Tibial nerve (tissue), 4 donors: ENCODE results near the gene TMC2. TPM values are rescaled to one million over a fixed set of nuclear protein-coding genes. Genes with fewer than 3 reads are reported as not detected.
A peak's percentile ranks its signal among the peaks of the same experiment; 100 is the strongest.

Experiments used
- DNase-seq, 2 donors: peaks; one replicate each; pipeline ENCODE4 v3.0.0-alpha.2; 2019; ENCODE audit warnings: low spot score in 2 of 2
- H3K27ac ChIP-seq, 4 donors: fragments of 200-600 bp; sonication (generic) in 3 of 4; one replicate each; pipeline ENCODE4 v1.5.1; 2017 to 2019; ENCODE audit warnings: mild to moderate bottlenecking in 1 of 4
- H3K27me3 ChIP-seq, 2 donors: fragments of 200-600 bp; sonication (generic) in 1 of 2; one replicate each; pipeline versions ENCODE4 v1.5.1 to v1.6.0; 2017 to 2019
- H3K36me3 ChIP-seq, 3 donors: fragments of 200-600 bp; sonication (generic); one replicate each; pipeline ENCODE4 v1.5.1; 2018 to 2019
- H3K4me1 ChIP-seq, 4 donors: fragments of 200-600 bp; sonication (generic) in 3 of 4; one replicate each; pipeline ENCODE4 v1.5.1; 2017 to 2019
- H3K4me3 ChIP-seq, 4 donors: fragments of 200-600 bp; sonication (generic) in 3 of 4; one replicate each; pipeline ENCODE4 v1.5.1; 2017 to 2019; ENCODE audit warnings: mild to moderate bottlenecking in 1 of 4, moderate library complexity in 1 of 4
- H3K9me3 ChIP-seq, 4 donors: fragments of 200-600 bp; sonication (generic) in 3 of 4; one replicate each; pipeline ENCODE4 v1.5.1; 2017 to 2019
- EP300 ChIP-seq, 2 donors: sonication (generic); formaldehyde crosslinking; IDR thresholded peaks; one replicate each; pipeline ENCODE4 v1.6.1; 2017; ENCODE audit warnings: antibody characterized with exemption in 2 of 2, mild to moderate bottlenecking in 1 of 2
- POLR2A ChIP-seq, 2 donors: fragments of 450-650 bp; IDR thresholded peaks; one replicate each; pipeline ENCODE4 v1.6.1; 2017; ENCODE audit warnings: antibody characterized with exemption in 2 of 2, mild to moderate bottlenecking in 2 of 2, moderate library complexity in 2 of 2
- WGBS, 2 donors: methylation state at CpG; one replicate each; pipeline ENCODE4 v1.1.5; 2018; 5-methylcytosine and 5-hydroxymethylcytosine counted together
- total RNA-seq, 4 donors: library from RNA; depleted of rRNA; stranded (reverse); fragments of >200 nt; gene quantifications; one replicate each; pipeline ENCODE4 v1.1.0, GENCODE V29; 2016
- TF ChIP-seq, protein P1 (sequence below), 5 experiments: fragments of 200-600 bp in 3 of 5; fragments of 450-650 bp in 2 of 5; sonication (generic) in 3 of 5; IDR thresholded peaks; one replicate each; pipeline ENCODE4 v1.5.1; 2016 to 2019; ENCODE audit warnings: antibody characterized with exemption in 5 of 5, mild to moderate bottlenecking in 3 of 5, moderate library complexity in 2 of 5

Gene TMC2
- total RNA-seq, 4 donors from 2014 or later: 0.21 to 0.59 (median 0.26) TPM

DNA sequence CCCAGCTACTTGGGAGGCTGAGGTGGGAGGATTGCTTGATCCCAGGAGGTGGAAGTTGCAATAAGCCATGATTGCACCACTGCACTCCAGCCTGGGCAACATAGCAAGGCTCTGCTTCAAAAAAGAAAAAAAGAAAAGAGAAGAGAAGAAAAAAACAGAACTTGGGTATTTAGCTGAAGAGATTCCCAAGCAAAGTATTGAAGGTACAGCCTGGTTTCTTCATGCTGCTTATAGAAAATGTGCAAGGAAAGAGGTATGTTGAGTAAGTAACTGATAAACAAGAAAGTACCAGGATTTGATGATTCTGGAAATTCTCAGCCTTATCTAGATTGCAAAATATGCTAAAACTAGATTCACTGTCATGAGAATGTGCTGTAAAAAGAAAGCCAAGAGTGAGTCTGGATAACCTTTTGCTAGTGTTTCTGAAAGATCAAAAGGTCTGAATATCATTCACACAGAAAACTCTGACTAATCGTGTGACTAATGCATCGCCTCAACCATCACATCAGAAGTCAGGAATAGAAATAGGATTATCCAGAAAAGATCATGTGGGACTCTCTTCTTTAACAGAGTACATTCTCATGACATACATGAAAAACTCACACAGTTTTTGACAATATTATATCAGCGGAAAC is 83.7 kb downstream of the TMC2 start:
- Histone ChIP-seq H3K36me3 (no peaks in the 10 kb centered on the region), H3K9me3 (peaks cover 0 to 5% (median 0%) of the 10 kb centered on the region in 4 donors), H3K27me3 (no peaks in the 10 kb centered on the region), H3K4me3 (no peak overlapping the region), H3K27ac (no peak overlapping the region), H3K4me1 (no peaks in the 10 kb centered on the region)
- WGBS, 2 donors: 86 to 89% methylated on average over 3 of the region's 3 CpGs
- DNase-seq: no peak
- TF ChIP-seq POLR2A (IDR thresholded peaks at IDR 0.05) (no peak), EP300 (IDR thresholded peaks at IDR 0.05) (no peak)
- TF ChIP-seq, protein P1, sequence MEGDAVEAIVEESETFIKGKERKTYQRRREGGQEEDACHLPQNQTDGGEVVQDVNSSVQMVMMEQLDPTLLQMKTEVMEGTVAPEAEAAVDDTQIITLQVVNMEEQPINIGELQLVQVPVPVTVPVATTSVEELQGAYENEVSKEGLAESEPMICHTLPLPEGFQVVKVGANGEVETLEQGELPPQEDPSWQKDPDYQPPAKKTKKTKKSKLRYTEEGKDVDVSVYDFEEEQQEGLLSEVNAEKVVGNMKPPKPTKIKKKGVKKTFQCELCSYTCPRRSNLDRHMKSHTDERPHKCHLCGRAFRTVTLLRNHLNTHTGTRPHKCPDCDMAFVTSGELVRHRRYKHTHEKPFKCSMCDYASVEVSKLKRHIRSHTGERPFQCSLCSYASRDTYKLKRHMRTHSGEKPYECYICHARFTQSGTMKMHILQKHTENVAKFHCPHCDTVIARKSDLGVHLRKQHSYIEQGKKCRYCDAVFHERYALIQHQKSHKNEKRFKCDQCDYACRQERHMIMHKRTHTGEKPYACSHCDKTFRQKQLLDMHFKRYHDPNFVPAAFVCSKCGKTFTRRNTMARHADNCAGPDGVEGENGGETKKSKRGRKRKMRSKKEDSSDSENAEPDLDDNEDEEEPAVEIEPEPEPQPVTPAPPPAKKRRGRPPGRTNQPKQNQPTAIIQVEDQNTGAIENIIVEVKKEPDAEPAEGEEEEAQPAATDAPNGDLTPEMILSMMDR (IDR thresholded peaks at IDR 0.05): no peak

DNA sequence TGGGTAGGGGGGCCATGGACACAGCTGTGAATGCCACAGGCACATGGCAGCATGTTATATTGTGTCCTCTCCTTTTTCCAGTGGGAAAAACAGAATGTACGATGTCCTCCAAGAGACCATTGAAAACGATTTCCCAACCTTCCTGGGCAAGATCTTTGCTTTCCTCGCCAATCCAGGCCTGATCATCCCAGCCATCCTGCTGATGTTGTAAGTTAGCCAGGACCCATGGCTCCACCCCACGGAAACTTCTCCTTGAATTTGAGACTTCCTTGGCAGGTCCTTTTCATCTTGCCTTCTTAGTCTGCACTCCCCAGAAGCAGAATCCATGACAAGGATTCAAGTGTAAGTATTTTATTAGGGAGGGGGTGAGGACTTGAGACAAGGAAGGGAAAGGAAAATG is 87.8 kb downstream of the TMC2 start:
- Histone ChIP-seq H3K27ac (no peak overlapping the region), H3K27me3 (no peaks in the 10 kb centered on the region), H3K36me3 (no peaks in the 10 kb centered on the region), H3K9me3 (peaks cover 0 to 17% (median 0%) of the 10 kb centered on the region in 4 donors), H3K4me3 (no peak overlapping the region), H3K4me1 (no peaks in the 10 kb centered on the region)
- WGBS, 2 donors: 68 to 75% methylated on average over 4 of the region's 4 CpGs
- DNase-seq: peak in 1 of 2 donors; percentile 32
- TF ChIP-seq, protein P1 (IDR thresholded peaks at IDR 0.05): no peak
- TF ChIP-seq POLR2A (IDR thresholded peaks at IDR 0.05): no peak
- peak in 1 of 2 donors; percentile 33 for TF ChIP-seq EP300 (IDR thresholded peaks at IDR 0.05)

DNA sequence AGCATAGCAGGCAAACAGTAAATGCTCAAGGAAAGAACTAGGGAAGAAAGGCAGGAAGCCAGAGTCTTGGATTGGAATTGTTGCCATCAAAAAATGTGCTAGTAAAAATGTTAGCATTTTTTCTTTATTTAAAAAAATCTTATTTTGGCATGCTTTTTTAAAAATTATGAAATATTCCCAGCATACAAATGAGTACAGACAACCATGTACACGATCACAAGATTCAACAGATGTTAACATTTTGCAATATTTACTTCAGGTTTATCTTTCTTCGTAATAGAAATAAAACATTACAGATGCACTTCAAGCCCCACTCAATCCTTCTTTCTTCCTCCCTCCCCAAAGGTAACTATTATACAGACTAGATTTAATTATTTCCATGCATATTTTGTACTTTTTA is 88.7 kb downstream of the TMC2 start:
- Histone ChIP-seq H3K4me3 (no peak overlapping the region), H3K36me3 (no peaks in the 10 kb centered on the region), H3K27ac (no peak overlapping the region), H3K9me3 (peaks cover 0 to 18% (median 0%) of the 10 kb centered on the region in 4 donors), H3K4me1 (no peaks in the 10 kb centered on the region), H3K27me3 (no peaks in the 10 kb centered on the region)
- 61 to 83% methylated on average over 2 of the region's 2 CpGs for WGBS, 2 donors
- TF ChIP-seq EP300 (IDR thresholded peaks at IDR 0.05): no peak
- TF ChIP-seq, protein P1 (IDR thresholded peaks at IDR 0.05): no peak
- TF ChIP-seq POLR2A (IDR thresholded peaks at IDR 0.05): no peak
- DNase-seq: no peak

DNA sequence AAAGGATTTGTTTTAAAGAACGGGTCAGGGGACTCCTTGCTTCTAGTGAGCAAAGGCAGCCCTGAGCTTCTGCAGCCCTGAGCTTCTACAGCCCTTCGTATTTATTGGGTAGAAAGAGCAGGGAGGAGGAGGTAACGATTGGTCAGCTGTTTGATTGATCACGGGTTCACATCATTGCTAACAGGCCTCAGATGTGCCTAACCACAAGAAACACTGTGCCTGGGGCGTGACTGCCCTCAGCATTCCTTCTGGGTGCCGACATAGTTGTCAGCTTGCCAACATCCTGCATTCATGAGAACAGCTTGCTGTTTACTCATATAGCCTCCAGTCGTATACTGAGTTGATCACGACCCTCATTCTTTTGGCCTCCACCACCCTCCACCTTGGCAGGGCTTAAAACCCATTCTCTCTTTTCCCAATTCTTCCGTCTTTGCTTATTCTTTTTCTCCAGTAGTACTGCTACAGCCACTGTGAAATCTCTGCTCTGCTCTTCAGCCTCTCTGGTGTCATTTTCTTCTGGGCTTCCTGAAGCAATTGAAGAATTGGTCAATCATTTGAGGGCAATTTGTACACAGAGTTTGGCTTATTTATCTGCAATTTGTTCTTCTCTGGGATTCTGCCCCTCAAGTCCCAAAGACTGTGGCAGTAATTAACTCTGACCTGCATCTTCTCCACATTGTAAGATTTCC is 90.6 kb downstream of the TMC2 start:
- Histone ChIP-seq H3K4me1 (no peaks in the 10 kb centered on the region), H3K27ac (no peak overlapping the region), H3K27me3 (no peaks in the 10 kb centered on the region), H3K4me3 (no peak overlapping the region), H3K9me3 (peaks cover 0 to 35% (median 0%) of the 10 kb centered on the region in 4 donors), H3K36me3 (no peaks in the 10 kb centered on the region)
- WGBS, 2 donors: 46 to 57% methylated on average over 9 of the region's 9 CpGs
- TF ChIP-seq, protein P1 (IDR thresholded peaks at IDR 0.05): no peak
- no peak for TF ChIP-seq EP300 (IDR thresholded peaks at IDR 0.05)
- TF ChIP-seq POLR2A (IDR thresholded peaks at IDR 0.05): no peak
- DNase-seq: no peak

DNA sequence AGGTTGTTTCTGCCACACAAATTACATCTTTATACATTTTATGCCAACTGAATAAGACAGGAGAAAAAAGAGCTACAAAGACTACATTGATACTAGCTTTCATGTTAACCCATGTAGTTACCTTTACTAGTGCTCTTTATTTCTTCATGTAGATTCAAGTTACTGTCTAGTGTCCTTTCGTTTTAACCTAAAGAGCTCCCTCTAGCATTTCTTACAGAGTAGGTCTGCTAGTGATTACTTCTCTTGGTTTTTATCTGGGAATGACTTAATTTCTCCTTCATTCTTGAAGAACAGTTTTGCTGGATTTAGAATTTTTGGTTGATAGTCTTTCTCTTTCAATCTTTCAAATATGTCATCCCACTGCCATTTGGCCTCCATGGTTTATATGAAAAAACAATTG is 94.9 kb downstream of the TMC2 start:
- 18 to 31% methylated on average over 1 of the region's 1 CpG for WGBS, 2 donors
- Histone ChIP-seq H3K27ac (no peak overlapping the region), H3K4me1 (no peaks in the 10 kb centered on the region), H3K4me3 (no peak overlapping the region), H3K27me3 (no peaks in the 10 kb centered on the region), H3K36me3 (no peaks in the 10 kb centered on the region), H3K9me3 (peaks cover 0 to 30% (median 0%) of the 10 kb centered on the region in 4 donors)
- TF ChIP-seq, protein P1 (IDR thresholded peaks at IDR 0.05): no peak
- TF ChIP-seq EP300 (IDR thresholded peaks at IDR 0.05): no peak
- no peak for TF ChIP-seq POLR2A (IDR thresholded peaks at IDR 0.05)
- no peak for DNase-seq
